ENCODE results near the gene UBE2M.
"Not testable (repeated sequence)": the region's sequence is repeated elsewhere in the genome, so short reads cannot be mapped to it uniquely, and the experiment has no call there.

UBE2M gene

DNA sequence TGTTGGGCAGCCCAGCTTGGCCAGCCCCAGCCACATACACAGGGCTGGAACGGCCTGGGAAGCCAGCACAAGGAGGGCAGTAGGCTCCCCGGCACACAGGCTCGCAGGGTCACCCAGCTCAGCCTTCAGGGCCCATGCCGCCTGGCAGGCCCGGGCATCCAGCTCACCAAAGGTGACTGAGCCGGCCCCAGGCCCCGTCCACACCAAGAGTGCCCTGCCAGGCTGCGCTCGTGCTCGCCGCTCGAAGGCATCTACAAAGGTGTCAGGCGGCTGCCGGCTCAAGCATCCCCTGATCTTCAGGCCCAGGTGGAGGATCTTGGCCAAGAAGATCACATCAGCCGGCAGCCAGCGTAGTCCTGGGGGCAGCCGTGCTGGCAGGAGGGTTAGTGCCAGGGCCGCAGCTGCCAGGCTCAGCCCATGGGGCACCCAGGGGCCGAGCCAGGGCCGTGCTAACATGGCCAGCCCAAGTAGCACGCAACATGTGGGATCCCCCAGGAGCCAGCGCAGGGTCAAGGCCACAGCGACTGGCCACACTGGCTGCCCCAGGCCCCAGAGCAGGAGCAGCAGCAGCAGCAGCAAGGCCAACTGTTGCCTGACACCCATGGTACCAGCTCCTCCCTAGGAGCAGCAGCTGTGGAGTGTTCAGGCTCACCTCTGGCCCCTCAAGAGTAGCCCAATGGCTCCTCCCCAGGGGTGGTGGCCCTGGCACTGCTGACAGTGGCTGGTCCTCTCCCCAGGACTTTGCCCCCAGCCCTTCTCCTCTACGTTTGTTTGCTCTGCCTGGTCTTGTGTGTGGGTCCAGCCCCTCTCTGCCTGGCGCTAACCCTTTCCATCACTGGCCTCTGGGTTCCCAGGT is 46.8 kb downstream of the UBE2M start, which contains the start of gene SLC27A5:
SLC27A5 (minus strand) TSS at position 640 of the 856 bp plus-strand sequence; CDS start at position 603, 37 bp downstream.
- no peak for DNase-seq

DNA sequence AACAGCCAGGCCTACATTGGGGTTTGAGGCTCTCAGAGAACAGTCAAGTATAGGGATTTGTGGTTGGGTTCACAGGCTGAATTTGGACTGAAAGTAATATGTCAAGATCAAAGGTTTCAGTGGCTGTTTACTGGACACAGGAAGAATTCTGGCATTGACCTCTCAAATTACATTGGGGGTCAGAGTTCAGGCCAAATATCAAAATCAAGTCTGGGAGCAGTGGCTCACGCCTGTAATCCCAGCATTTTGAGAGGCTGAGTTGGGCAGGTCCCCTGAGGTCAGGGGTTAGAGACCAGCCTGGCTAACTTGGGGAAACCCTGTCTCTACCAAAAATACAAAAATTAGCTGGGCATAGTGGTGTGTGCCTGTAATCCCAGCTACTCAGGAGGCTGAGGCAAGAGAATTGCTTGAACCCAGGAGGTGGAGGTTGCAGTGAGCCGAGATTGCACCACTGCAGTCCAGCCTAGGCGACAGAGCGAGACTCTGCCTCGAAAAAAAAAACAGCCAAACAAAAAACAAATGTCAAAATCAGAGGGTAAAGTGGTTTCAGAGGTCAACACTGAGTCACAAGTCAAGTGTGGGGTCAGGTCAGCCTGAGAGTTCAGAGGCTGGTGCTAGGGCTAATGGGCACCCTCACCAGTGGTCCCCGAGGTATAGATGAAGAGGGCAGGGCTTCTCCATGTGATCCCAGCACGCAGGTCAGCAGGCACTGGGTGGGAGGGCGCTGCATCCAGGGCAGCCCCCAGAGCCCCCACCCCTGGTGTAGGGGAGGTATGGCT is 48.1 kb downstream of the UBE2M start:
- no peak for DNase-seq

DNA sequence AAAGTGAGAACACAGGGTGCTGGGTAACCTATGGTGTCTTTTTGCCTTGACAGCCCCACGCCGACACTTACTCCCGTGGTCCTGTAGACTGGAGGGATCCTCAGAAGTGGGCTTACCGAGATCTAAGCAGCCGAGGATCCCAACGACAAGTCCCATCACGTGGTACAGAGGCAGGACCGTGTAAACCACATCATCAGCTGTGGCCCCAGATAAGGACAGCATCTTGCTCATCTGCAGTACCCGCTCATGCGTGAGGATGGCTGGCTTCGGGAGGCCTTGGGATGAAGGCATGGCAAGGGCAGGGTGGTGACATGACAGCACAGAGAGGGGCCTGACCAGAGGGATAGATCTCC is 48.7 kb downstream of the UBE2M start:
- no peak for DNase-seq

DNA sequence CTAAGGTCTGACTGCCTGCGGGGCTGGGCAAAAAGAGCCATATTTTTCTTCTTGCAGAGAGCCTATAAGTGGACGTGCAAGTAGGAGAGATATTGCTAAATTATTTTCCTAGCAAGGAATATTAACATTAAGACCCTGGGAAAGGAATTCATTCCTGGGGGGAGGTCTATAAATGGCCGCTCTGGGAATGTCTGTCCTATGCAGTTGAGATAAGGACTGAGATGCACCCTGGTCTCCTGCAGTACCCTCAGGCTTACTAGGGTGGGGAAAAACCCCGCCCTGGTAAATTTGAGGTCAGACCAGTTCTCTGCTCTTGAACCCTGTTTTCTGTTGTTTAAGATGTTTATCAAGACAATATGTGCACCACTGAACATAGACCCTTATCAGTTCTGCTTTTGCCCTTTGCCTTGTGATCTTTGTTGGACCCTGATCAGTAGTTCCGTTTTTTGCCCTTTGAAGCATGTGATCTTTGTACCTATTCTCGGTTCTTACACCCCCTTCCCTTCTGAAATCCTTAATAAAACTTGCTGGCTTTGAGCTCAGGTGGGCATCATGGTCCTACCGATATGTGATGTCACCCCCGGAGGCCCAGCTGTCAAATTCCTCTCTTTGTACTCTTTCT is 50.7 kb downstream of the UBE2M start:
- DNase-seq = not testable (repeated sequence)
